GM19043 (cell line): ENCODE measurements around the gene AP2A1.

Source experiments
- ATAC-seq: cut with Tn5 transposase; IDR thresholded peaks from one replicate; pipeline ENCODE4 v1.9.1; 2021; ENCODE audit warnings: low read depth; ENCODE audit not compliant: unreplicated experiment

The AP2A1 gene

GRCh38 chr19:49764341-49764740 lies 2.5 kb upstream of the AP2A1 start:
- no peak for ATAC-seq

- ATAC-seq = peak; percentile 86
Measured at GRCh38 chr19:49766007-49766929, 533 bp upstream of the AP2A1 start.

GRCh38 chr19:49767381-49767780 lies 580 bp downstream of the AP2A1 start:
- ATAC-seq = no peak

DNA sequence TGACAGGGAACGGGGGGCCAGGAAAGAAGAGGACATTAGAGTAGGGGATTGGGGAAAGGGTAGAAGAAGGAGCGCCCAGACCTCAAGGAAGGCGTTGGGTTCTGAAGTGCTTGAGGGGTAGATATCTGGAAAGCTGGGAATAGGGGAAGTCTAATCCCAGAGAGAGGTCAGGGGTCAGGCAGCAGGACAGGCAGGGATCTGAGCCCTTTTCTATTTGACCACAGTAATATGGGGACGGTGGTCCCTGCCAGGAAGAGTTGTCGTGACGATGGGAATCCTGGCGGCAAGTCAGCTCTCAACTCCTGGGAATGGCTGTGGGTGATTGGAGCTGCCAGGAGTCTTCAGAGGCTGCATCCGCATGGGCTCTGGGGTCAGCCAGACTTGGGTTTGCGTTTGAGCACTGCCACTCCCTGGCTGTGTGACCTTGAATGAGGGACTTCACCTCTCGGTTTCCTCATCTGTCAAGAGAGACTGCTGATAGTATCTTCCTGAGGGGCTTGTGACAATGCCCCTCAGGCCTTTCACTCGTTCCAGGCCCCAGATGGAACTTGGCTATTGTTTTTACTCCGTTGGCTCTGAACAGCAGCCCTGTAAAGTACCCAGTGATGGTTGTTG lies 1.3 kb downstream of the AP2A1 start:
- ATAC-seq = no peak

DNA sequence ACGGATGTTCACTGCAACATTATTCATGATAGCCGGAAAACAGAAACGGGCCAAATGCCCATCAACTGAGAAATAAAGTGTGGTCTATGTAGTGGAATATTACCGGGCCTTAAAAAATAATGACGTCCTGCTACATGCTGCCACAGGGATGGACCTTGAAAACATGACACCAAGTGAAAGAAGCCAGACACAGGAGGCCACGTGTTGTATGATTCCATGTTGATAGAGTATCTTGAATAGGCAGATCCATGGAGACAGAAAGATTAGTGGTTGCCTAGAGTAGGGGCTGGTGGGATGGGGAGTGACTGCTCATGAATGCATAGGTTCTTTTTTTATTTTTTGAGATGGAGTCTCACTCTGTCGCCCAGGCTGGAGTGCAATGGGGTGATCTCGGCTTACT lies 3.7 kb downstream of the AP2A1 start:
- ATAC-seq = no peak

DNA sequence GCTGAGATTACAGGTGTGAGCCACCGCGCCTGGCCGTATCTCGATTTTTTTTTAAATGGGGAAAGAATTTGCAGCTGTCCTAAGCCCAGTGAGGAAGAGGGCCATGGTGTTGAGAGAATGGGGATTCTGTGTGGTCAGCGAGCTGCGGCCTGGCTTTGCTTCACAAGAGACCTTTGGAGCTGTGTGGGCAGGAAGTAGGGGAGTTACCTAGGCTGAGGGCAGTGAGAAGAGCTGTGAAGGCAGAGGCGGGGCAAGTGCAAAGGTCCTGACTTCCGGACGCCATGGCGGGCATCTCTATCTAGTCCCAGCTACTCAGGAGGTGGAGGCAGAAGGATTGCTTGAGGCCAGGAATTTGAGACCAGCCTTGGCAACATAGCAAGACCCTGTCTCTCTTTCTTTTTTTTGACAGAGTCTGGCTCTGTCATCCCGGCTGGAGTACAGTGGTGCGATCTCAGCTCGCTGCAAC lies 4.9 kb downstream of the AP2A1 start:
- ATAC-seq = no peak

GRCh38 chr19:49772850-49773432 lies 6.1 kb downstream of the AP2A1 start:
- ATAC-seq = no peak

GRCh38 chr19:49773663-49774350 lies 7.0 kb downstream of the AP2A1 start:
- ATAC-seq = no peak

DNA sequence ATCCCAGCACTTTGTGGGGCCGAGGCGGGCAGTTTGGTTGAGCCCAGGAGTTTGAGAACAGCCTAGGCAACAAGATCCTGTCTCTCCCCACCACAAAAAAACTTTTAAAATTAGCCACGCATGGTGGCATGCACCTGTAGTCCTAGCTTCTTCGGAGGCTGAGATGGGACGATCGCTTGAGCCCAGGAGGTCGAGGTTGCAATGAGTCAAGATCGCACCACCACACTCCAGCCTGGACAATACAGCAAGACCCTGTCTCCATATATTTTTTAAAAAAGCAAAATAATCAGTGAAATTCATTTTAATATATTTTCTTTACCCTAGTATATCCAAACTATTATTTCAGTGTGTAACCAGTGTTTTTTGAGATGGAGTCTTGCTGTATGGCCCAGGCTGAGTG lies 8.2 kb downstream of the AP2A1 start:
- no peak for ATAC-seq

GRCh38 chr19:49775742-49776370 lies 9.1 kb downstream of the AP2A1 start:
- no peak for ATAC-seq

DNA sequence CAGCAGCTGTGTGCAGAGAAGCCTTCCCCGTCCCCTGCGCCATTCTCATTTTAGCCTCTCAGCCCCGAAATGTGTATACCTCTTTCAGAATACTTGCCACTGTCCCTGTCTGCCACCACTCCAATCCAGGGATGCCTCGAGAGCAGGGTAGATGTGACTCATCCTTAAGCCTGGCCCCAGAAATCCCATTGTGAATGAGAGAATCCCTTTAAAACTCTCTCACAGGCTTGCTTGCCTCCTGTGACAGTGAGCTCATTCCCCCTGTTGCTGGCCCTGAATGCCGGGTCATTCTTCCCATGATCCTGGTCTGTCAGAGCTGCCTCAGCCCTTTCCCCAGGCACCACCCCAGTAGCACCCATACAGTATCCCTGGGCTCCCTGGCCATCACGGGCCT lies 9.6 kb downstream of the AP2A1 start:
- ATAC-seq = no peak

DNA sequence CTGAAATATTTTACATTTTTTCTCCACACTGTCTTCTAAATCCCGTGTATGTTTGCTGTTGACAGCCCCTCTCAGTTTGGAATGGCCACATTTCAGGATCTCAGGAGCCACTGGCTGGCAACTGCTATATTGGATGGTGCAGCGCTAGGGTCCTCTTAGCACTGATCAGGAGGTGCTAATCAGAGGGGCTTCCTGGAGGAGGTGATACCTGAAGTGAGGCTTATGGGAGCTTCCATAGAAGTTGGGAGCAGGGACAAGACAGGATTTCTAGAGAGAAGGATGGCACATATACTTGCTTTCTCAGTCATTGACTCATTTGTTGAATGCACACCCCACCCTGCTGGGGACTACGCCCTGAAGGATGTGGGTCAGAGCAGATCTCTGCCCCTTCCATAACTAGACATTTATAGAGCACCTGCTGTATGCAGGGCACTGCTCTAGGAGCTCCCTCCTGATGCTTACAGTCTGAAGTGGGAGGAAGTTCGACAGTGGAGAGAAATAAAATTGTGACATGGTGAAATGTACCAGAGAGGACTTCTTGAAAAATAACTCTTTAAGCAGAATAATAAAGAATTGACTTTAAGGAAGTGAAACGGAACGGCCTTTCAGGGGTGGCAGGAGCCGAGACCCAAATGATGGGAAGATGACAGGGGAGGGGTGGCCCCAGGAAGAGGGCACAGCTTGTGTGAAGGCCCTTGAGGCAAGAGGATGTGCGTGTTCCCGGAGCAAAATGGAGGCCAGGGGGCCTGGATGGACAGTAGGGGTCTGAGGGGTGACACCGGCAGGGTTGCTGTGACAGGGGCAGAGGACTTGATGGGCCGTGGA lies 13.1 kb downstream of the AP2A1 start:
- ATAC-seq = no peak

GRCh38 chr19:49780861-49781260 lies 14.1 kb downstream of the AP2A1 start:
- ATAC-seq = no peak

- ATAC-seq = no peak
Measured at GRCh38 chr19:49781394-49781793, 14.6 kb downstream of the AP2A1 start.

DNA sequence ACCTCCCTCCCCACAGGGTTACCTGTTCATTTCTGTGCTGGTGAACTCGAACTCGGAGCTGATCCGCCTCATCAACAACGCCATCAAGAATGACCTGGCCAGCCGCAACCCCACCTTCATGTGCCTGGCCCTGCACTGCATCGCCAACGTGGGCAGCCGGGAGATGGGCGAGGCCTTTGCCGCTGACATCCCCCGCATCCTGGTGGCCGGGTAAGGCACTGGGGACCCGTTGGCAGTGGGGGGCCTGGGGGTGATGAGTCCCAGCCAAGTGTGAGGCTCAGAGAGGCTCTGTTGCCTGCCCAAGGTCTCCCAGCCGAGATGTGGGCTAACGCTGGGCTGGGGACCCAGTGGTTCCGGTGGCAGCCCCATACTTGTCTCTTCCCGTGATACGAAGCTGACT lies 15.7 kb downstream of the AP2A1 start:
- no peak for ATAC-seq

GRCh38 chr19:49786376-49786820 lies 19.6 kb downstream of the AP2A1 start:
- ATAC-seq = no peak

DNA sequence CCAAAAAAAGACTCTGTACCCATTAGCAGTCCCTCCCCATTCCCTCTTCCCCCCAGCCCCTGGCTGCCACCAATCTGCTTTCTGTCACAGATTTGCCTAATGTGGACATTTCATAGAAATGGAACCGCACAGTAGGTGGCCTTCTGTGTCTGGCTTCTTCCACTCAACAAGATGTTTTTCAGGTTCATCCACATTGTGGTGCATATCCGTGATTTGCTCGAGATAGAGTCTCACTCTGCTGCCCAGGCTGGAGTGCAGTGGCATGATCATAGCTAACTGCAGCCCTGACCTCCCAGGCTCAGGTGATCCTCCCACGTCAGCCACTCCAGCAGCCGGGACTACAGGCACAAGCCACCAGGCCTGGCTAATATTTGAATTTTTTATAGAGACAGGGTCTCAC lies 20.9 kb downstream of the AP2A1 start:
- no peak for ATAC-seq

- no peak for ATAC-seq
Measured at GRCh38 chr19:49788857-49789256, 22.1 kb downstream of the AP2A1 start.

GRCh38 chr19:49790866-49791265 lies 24.1 kb downstream of the AP2A1 start:
- ATAC-seq = no peak
